RPMI8226 (cell line): ENCODE data around the gene MYOF.

Experiments used
- DNase-seq: peaks from one replicate; pipeline ENCODE4 v3.0.0-alpha.2; 2015

MYOF gene

GRCh38 chr10:93280699-93281366 is 201.3 kb downstream of the MYOF start:
- no peak for DNase-seq

GRCh38 chr10:93280121-93280698 is 201.9 kb downstream of the MYOF start:
- no peak for DNase-seq

- DNase-seq: no peak
Observed at GRCh38 chr10:93277360-93277759, 204.8 kb downstream of the MYOF start.

DNA sequence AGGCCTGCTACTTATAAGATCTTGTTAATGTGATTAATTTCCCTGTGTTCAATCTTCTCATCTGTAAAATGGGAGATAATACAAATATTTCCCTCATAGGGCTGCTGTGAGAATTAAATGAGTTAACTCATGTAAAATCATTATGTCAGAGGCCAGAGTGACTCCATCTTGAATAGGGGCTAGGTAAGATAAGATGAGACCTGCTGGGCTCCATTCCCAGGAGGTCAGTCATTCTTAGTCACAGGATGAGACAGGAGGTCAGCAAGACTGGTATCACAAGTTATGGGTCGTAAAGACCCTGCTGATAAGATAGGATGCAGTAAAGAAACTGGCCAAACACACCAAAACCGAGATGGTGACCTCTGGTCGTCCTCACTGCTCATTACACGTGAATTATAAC is 207.7 kb downstream of the MYOF start:
- no peak for DNase-seq

- DNase-seq: no peak
Observed at GRCh38 chr10:93272884-93273675, 209.1 kb downstream of the MYOF start.

GRCh38 chr10:93271347-93271746 is 210.8 kb downstream of the MYOF start:
- no peak for DNase-seq

GRCh38 chr10:93269281-93269680 is 212.9 kb downstream of the MYOF start:
- DNase-seq: no peak

GRCh38 chr10:93268021-93268420 is 214.1 kb downstream of the MYOF start:
- no peak for DNase-seq

DNA sequence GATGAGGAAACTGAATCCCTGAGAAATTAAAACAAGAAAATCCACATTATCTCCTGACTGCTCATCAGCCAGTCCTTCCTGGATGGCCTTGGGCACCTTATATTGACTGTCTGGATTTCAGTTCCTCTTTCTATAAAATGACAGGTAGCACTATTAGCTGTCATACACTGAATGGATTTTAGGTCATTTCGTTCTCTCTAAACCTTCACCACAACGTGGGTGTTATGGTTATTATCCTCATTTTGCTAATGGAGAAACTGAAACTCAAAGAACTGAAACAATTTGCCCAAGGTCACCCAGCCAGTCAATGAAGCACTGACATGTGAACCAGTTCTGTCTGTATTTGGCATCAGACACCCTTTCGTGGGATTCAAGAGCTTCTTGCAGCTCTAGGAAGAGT is 214.6 kb downstream of the MYOF start:
- DNase-seq: peak; percentile 63

- no peak for DNase-seq
Observed at GRCh38 chr10:93266858-93267257, 215.3 kb downstream of the MYOF start.

DNA sequence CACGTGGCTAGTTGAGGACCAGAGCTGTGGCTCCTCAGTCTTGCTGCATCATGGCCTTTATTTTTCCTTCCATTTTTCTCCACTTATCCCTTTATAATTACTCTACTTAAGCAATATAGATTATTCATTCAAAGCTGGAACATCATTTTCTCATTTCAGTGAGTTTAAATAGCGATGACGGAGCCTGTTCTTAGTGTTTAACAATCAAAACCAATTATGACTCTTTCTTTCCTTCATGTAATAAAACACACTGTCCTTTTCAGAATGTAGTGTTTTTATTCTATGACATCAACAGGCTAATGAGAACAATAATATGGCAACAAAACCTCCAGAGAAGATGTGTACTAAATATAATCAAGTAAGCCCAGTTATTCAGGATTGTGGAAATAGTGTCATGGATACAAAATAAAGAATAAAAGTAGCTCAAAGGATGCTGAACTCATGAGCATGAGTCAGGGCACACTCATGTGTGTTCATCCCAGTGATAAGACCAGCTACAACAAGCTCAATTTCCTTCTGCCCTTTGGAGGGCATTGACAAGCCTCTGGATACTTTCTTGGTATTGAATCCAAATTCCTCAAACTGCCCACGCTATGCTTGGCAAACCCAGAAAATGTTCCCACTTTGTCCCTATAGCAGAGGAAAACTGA is 220.0 kb downstream of the MYOF start:
- no peak for DNase-seq

GRCh38 chr10:93261089-93261488 is 221.0 kb downstream of the MYOF start:
- DNase-seq: no peak

- DNase-seq: no peak
Observed at GRCh38 chr10:93259126-93259525, 223.0 kb downstream of the MYOF start.
